Endometrium (tissue), 2 donors: Measurements from ENCODE around the gene HCRTR1.

Experiments used
- FAIRE-seq: peaks from 2 replicates; lab custom pipeline; 2012; peaks lifted over from hg19 to GRCh38; lab: Jason Lieb, UNC
- donor health status: control.
- donor health status: control.

HCRTR1 gene

GRCh38 chr1:31598980-31599379 is 18.5 kb upstream of the HCRTR1 start:
- no peak for FAIRE-seq

- no peak for FAIRE-seq
Measured at GRCh38 chr1:31600641-31601040, 16.8 kb upstream of the HCRTR1 start.

GRCh38 chr1:31602081-31602480 is 15.4 kb upstream of the HCRTR1 start:
- FAIRE-seq, result no peak

- no peak for FAIRE-seq
Measured at GRCh38 chr1:31605908-31606427, 11.5 kb upstream of the HCRTR1 start.

GRCh38 chr1:31607360-31607759 is 10.1 kb upstream of the HCRTR1 start:
- FAIRE-seq, result no peak

GRCh38 chr1:31609514-31610118 is 7.9 kb upstream of the HCRTR1 start:
- FAIRE-seq, result no peak

GRCh38 chr1:31614414-31615005 is 3.0 kb upstream of the HCRTR1 start:
- FAIRE-seq, result no peak

GRCh38 chr1:31615414-31615813 is 2.1 kb upstream of the HCRTR1 start:
- FAIRE-seq, result no peak

- FAIRE-seq, result no peak
Measured at GRCh38 chr1:31615939-31616338, 1.6 kb upstream of the HCRTR1 start.

GRCh38 chr1:31617916-31618746 is 642 bp downstream of the HCRTR1 start:
- no peak for FAIRE-seq

GRCh38 chr1:31618916-31619846 is 1.7 kb downstream of the HCRTR1 start:
- FAIRE-seq, result no peak

- no peak for FAIRE-seq
Measured at GRCh38 chr1:31620631-31621497, 3.4 kb downstream of the HCRTR1 start.

GRCh38 chr1:31621498-31621820 is 4.0 kb downstream of the HCRTR1 start:
- FAIRE-seq, result no peak

GRCh38 chr1:31621847-31622730 is 4.6 kb downstream of the HCRTR1 start:
- FAIRE-seq, result no peak

- FAIRE-seq, result no peak
Measured at GRCh38 chr1:31623365-31623764, 5.9 kb downstream of the HCRTR1 start.

GRCh38 chr1:31624309-31624708 is 6.8 kb downstream of the HCRTR1 start:
- no peak for FAIRE-seq

GRCh38 chr1:31624731-31625514 is 7.4 kb downstream of the HCRTR1 start:
- no peak for FAIRE-seq

GRCh38 chr1:31625561-31626222 is 8.2 kb downstream of the HCRTR1 start:
- FAIRE-seq, result no peak
